ENCODE measurements around the gene TPRG1L. TPM values are rescaled to one million over a fixed set of nuclear protein-coding genes. Genes with fewer than 3 reads are reported as not detected.

TPRG1L gene
- total RNA-seq = 14.7 and 20.2 TPM in 2 replicates

DNA sequence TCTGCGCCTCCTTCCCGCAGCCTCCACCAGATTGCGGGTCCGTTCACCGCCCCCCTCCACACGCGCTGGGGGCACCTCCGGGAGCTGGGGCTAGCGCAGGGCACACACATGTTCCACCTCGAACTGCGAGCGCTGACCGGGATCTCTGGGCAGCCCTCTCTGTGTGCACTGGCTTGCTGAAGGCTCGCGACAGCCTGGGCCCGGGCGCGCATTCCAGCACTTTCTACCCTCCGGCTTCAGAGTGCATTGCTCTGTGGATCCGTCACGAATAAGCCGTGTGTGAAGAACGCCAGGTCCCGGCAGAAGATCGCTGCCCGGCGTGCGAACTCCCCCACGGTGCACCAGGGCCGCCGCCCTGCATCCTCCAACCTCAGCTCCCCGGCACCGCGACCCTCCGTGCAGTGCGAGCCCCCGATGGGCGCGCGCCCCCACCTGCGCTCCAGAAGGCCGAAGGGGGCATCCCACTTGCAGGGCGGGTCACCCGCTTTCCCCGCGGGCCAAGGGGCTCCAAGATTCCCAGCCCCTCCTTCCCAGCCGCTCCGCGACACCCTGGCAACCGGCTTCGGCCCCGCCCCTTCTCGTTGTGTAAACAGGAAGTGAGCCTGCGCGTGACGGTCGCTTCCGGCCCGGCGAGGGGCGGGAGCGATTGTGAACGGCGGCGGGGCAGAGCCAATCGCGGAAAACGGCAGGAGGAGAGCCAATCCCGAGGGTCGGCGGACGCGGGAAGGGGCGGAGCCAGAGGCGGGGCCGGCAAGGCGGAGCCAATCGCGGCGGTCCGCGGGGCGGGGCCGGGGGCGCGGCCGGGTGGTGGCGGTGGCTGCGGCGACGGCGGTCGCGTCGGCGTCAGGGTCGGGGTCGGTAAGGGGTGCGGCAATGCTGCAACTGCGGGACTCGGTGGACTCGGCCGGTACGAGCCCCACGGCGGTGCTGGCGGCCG, at the start of gene TPRG1L:
Gene TPRG1L, plus strand, starts transcription at position 816 of the 937 bp plus-strand sequence. Its CDS starts 58 bp downstream, at position 874.

DNA sequence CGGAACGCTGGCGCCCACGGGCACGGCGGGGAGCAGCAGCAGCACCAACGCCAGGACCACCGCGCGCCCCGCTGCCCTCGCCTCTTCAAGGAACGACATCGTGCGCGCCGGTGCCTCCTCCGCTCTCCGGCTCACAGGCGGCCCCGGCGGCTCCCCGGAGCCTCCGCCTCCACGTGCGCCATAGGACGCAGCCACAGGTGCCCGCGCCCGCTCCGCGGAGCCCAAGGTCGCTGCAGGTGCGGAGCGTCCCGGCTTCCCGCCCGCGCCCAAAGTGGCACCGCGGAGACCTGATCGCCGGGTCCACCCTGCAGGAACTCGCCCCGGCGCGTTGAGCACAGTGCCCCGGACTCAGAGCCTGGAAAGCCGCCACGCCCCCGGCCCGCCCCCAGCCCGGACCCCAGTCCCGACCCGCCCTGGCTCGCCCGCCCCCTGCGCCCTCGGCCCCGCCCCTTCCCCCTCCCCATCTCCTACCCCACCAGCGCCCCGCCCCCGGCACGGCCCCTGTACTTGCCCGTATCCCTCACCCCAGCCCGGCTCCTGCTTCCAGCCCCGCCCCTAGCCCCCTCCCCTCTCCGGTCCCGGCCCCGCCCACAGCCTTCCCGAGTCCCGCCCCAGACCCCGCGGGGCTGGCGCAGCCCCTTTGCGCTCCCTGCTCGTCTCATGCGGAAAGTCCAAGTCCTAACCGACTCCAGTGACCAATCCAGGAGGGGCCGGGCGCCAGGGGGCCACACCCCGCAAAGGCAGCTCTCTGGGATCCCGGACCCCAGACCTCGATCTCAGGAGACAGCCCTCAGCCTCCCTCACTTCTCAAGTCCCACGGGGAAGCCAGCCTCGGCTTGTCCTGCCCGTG, 13.4 kb upstream of the TPRG1L start, which contains the start of gene MEGF6:
Gene MEGF6, minus strand, starts transcription at position 339 of the 850 bp plus-strand sequence. Its CDS starts 240 bp downstream, at position 99.

DNA sequence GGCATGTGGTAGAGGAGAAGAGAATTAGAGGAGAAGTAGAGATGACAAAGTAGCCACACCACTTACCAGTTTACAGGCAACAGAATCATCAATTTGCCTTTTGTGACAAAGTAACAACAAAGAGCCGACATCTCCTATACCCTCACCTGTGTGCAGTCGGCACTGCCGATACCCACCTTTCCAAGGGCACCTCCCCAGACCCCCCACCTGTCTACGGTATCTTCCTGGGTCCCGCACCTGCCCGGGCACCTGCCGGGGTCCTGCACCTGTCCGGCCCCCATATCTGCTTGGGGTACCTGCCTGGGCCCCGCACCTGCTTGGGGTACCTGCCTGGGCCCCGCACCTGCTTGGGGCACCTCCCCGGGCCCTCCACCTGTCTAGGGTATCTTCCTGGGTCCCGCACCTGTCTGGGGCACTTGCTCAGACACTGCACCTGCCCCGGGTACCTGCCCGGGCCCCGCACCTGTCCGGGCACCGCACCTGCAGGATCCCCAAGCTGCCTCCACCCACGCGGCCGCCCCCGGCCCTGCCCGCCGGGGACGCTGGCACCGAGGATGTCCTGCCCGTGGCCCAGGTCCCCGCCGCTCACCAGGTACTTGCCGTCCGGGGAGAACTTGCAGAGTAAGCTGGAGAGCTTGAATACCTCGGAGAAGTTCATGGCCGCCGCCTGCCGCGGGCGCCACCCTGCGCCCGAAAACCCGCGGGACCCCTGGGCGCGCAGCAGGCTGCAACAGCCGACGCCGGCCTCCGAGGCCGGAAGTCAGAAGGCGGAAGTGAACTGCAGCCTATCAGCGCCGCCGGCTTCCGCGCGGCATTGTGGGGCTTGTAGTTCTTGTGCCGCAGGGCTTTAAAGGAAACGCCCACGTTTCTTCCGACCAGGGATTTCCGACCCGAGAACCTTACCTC, 24.8 kb downstream of the TPRG1L start, which contains the start of gene WRAP73:
Gene WRAP73, minus strand, starts transcription at position 762 of the 906 bp plus-strand sequence. Its CDS starts 104 bp downstream, at position 658.

DNA sequence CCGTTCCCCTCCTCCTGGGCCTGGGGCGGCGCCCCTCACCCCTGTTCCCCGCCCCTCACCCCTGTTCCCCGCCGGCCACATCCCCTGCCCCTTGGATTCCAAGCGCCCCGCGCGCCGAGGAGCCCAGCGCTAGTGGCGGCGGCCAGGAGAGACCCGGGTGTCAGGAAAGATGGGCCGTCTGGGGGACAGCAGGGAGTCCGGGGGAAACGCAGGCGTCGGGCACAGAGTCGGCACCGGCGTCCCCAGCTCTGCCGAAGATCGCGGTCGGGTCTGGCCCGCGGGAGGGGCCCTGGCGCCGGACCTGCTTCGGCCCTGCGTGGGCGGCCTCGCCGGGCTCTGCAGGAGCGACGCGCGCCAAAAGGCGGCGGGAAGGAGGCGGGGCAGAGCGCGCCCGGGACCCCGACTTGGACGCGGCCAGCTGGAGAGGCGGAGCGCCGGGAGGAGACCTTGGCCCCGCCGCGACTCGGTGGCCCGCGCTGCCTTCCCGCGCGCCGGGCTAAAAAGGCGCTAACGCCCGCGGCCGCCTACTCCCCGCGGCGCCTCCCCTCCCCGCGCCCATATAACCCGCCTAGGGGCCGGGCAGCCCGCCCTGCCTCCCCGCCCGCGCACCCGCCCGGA, 27.2 kb downstream of the TPRG1L start, which contains the start of gene TP73:
Gene TP73, plus strand, starts transcription at position 587 of the 618 bp plus-strand sequence. CDS start 29,850 bp downstream, outside the sequence.

Other genes starting within 250 kb of the TPRG1L start
- not detected in 2 replicates for gene ARHGEF16, start 170.3 kb upstream of the TPRG1L start, total RNA-seq
- gene MEGF6, start 13.5 kb upstream of the TPRG1L start, total RNA-seq = under 0.01 and 2.6 TPM in 2 replicates
- 11.5 and 28.8 TPM in 2 replicates for gene WRAP73, start 25.1 kb downstream of the TPRG1L start, total RNA-seq
- 0.53 TPM in 1 of 2 replicates, not detected in the other for gene TP73, start 27.5 kb downstream of the TPRG1L start, total RNA-seq
- not detected in 2 replicates for gene CCDC27, start 127.4 kb downstream of the TPRG1L start, total RNA-seq
- 1.7 and 7.6 TPM in 2 replicates for gene SMIM1, start 147.7 kb downstream of the TPRG1L start, total RNA-seq
- gene LRRC47, start 171.5 kb downstream of the TPRG1L start, total RNA-seq = 27.7 and 28.5 TPM in 2 replicates
- gene CEP104, start 232.2 kb downstream of the TPRG1L start, total RNA-seq = 25.9 and 33.7 TPM in 2 replicates
- 3.5 and 14.4 TPM in 2 replicates for gene DFFB, start 232.5 kb downstream of the TPRG1L start, total RNA-seq